ENCODE results near the gene ARPP21. TPM values are rescaled to one million over a fixed set of nuclear protein-coding genes. Genes with fewer than 3 reads are reported as not detected.

The ARPP21 gene
- polyA plus RNA-seq, 3 donors, result 1.4 to 2.1 (median 1.6) TPM

GRCh38 chr3:35721628-35722027 is 82.3 kb downstream of the ARPP21 start:
- no peak for DNase-seq (ENCODE audit: extremely low read depth in 1 of 11, low read depth in 9 of 11, low spot score in 4 of 11)

- no peak for DNase-seq (ENCODE audit: extremely low read depth in 1 of 11, low read depth in 9 of 11, low spot score in 4 of 11)
Measured at GRCh38 chr3:35722902-35723301, 83.6 kb downstream of the ARPP21 start.

GRCh38 chr3:35723480-35724097 is 84.3 kb downstream of the ARPP21 start:
- no peak for DNase-seq (ENCODE audit: extremely low read depth in 1 of 11, low read depth in 9 of 11, low spot score in 4 of 11)

- DNase-seq (ENCODE audit: extremely low read depth in 1 of 11, low read depth in 9 of 11, low spot score in 4 of 11), result no peak
Measured at GRCh38 chr3:35724106-35724505, 84.8 kb downstream of the ARPP21 start.

GRCh38 chr3:35727179-35727578 is 87.9 kb downstream of the ARPP21 start:
- no peak for DNase-seq (ENCODE audit: extremely low read depth in 1 of 11, low read depth in 9 of 11, low spot score in 4 of 11)

GRCh38 chr3:35733341-35733740 is 94.0 kb downstream of the ARPP21 start:
- DNase-seq (ENCODE audit: extremely low read depth in 1 of 11, low read depth in 9 of 11, low spot score in 4 of 11), result no peak

GRCh38 chr3:35733864-35734263 is 94.5 kb downstream of the ARPP21 start:
- DNase-seq (ENCODE audit: extremely low read depth in 1 of 11, low read depth in 9 of 11, low spot score in 4 of 11), result no peak

- no peak for DNase-seq (ENCODE audit: extremely low read depth in 1 of 11, low read depth in 9 of 11, low spot score in 4 of 11)
Measured at GRCh38 chr3:35737080-35737479, 97.8 kb downstream of the ARPP21 start.

GRCh38 chr3:35737527-35737926 is 98.2 kb downstream of the ARPP21 start:
- no peak for DNase-seq (ENCODE audit: extremely low read depth in 1 of 11, low read depth in 9 of 11, low spot score in 4 of 11)

GRCh38 chr3:35737934-35738706 is 98.8 kb downstream of the ARPP21 start:
- no peak for DNase-seq (ENCODE audit: extremely low read depth in 1 of 11, low read depth in 9 of 11, low spot score in 4 of 11)

GRCh38 chr3:35739181-35739809 is 100.0 kb downstream of the ARPP21 start:
- no peak for DNase-seq (ENCODE audit: extremely low read depth in 1 of 11, low read depth in 9 of 11, low spot score in 4 of 11)

GRCh38 chr3:35739964-35740527 is 100.7 kb downstream of the ARPP21 start:
- no peak for DNase-seq (ENCODE audit: extremely low read depth in 1 of 11, low read depth in 9 of 11, low spot score in 4 of 11)

GRCh38 chr3:35743218-35743617 is 103.9 kb downstream of the ARPP21 start:
- no peak for DNase-seq (ENCODE audit: extremely low read depth in 1 of 11, low read depth in 9 of 11, low spot score in 4 of 11)

GRCh38 chr3:35744419-35744818 is 105.1 kb downstream of the ARPP21 start:
- DNase-seq (ENCODE audit: extremely low read depth in 1 of 11, low read depth in 9 of 11, low spot score in 4 of 11), result peak in 5 of 11 donors; percentile 11 to 23 (median 13)

GRCh38 chr3:35745351-35745750 is 106.0 kb downstream of the ARPP21 start:
- DNase-seq (ENCODE audit: extremely low read depth in 1 of 11, low read depth in 9 of 11, low spot score in 4 of 11), result no peak

GRCh38 chr3:35745802-35746484 is 106.6 kb downstream of the ARPP21 start:
- DNase-seq (ENCODE audit: extremely low read depth in 1 of 11, low read depth in 9 of 11, low spot score in 4 of 11), result no peak

- no peak for DNase-seq (ENCODE audit: extremely low read depth in 1 of 11, low read depth in 9 of 11, low spot score in 4 of 11)
Measured at GRCh38 chr3:35746492-35746891, 107.2 kb downstream of the ARPP21 start.

- no peak for DNase-seq (ENCODE audit: extremely low read depth in 1 of 11, low read depth in 9 of 11, low spot score in 4 of 11)
Measured at GRCh38 chr3:35748144-35748543, 108.8 kb downstream of the ARPP21 start.

- DNase-seq (ENCODE audit: extremely low read depth in 1 of 11, low read depth in 9 of 11, low spot score in 4 of 11), result no peak
Measured at GRCh38 chr3:35751207-35751606, 111.9 kb downstream of the ARPP21 start.

All from renal cortex interstitium (tissue), 11 donors.